ENCODE results near the gene ADTRP.

ADTRP gene

DNA sequence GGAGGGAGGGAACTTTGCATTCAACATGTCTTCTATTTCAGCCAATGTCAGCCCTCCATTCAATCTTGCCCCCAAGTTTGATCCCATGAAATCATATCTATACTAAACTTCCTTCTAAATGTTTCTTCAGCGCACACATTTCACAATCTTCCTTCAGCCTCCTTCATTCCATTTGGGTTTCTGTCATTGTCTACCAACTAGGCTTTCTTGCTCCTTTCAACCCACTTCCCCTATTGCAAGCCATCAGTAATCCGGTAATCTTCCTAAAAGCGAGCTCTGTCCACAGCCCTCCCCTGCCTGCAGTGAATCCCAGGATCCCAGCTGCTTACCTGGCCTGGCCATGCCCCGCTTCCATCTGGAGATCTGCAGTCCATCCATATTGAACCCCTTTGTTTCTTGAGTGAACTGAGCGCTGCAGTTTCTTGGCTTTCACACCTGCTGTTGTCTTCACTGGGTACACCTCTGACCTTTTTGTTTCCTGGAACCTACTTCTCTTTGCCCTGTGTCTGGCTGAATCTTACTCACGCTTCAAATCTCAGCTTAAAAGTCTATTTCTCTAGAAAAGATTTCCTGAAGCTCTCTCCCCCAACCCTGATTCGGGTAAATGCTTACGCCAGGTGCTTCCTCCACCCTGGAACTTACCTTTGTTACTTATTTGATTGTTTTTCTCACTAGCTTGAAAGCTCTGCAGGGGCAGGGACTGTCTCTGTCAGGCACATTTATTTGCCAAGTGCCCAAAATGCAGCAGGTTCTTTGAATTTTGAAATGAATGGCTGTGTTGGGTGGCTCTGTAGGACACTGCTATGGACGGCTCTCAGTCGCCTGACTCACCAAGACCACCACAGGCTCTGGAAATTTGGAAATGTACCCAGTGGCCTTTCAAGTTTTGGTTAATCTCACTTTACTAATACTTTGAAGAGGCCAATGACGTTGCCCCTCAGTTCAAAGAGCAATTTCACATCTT lies 50.3 kb downstream of the ADTRP start:
- Mint-ChIP-seq H3K9me3 (no peaks in the 10 kb centered on the region), H3K4me3 (peak overlapping the region; percentile 59), H3K27ac (peak overlapping the region; percentile 72), H3K27me3 (ENCODE audit: low read depth) (peaks cover 3% of the 10 kb centered on the region), H3K36me3 (ENCODE audit: low read depth) (no peaks in the 10 kb centered on the region), H3K4me1 (ENCODE audit: low read depth) (peaks cover 49% of the 10 kb centered on the region)
- DNase-seq (ENCODE audit: low spot score) = peak; percentile 7

DNA sequence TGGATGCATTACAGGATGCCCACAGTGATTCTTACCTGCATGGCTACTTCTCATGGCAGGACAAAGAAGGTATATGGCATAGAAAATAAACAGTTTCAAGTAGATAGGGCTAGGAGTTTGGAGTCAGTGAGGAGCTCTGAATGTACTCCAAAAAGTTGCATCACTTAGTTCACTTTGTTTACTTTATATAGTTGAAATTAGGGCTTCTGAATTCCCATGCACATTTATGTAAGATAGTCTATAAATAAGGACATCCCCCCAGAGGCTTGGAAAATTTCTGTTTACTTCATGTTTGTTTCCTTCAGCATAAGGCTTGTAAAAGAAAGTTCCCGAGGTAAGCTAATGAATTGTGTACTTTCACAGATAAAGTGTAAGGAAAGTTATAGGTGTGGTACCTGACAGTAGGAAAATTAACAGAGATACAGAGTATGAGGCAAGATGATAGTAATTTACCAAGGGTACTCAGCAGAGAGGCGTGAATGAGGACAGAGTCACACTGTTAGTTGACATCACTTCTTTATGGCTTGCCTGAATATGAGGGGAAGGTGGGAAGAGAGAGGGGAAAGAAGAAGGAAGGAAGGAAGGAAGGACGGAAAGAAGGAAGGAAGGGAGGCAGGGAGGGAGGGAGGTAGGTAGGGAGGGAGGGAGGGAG lies 51.1 kb downstream of the ADTRP start:
- Mint-ChIP-seq H3K4me3 (peak overlapping the region; percentile 11), H3K27ac (peak overlapping the region; percentile 39), H3K27me3 (ENCODE audit: low read depth) (peaks cover 3% of the 10 kb centered on the region), H3K9me3 (no peaks in the 10 kb centered on the region), H3K36me3 (ENCODE audit: low read depth) (no peaks in the 10 kb centered on the region), H3K4me1 (ENCODE audit: low read depth) (peaks cover 57% of the 10 kb centered on the region)
- DNase-seq (ENCODE audit: low spot score) = no peak

DNA sequence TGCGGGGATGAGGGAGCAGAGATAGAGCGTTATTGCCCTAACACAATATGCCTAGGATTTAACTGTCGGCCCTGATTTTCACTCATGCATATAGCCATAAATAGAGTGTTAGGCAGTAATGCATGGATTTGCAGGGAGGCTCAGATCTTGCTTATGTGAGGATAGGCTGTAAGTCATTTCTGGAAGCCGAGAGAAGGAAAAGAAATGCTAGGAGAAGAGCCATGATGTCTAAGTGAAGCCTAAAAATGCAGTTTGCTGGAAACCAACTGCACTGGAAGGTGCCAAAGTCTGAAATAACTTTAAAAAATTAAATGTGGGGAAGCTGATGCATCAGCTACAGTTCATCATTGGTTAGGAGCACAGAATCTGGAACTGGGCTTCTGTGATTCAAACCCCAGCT lies 54.3 kb downstream of the ADTRP start:
- no peaks in the 10 kb centered on the region for H3K36me3 Mint-ChIP-seq (ENCODE audit: low read depth)
- peaks cover 3% of the 10 kb centered on the region for H3K27me3 Mint-ChIP-seq (ENCODE audit: low read depth)
- no peaks in the 10 kb centered on the region for H3K9me3 Mint-ChIP-seq
- H3K27ac Mint-ChIP-seq = no peak overlapping the region
- no peak for DNase-seq (ENCODE audit: low spot score)
- H3K4me1 Mint-ChIP-seq (ENCODE audit: low read depth) = peaks cover 36% of the 10 kb centered on the region
- no peak overlapping the region for H3K4me3 Mint-ChIP-seq

DNA sequence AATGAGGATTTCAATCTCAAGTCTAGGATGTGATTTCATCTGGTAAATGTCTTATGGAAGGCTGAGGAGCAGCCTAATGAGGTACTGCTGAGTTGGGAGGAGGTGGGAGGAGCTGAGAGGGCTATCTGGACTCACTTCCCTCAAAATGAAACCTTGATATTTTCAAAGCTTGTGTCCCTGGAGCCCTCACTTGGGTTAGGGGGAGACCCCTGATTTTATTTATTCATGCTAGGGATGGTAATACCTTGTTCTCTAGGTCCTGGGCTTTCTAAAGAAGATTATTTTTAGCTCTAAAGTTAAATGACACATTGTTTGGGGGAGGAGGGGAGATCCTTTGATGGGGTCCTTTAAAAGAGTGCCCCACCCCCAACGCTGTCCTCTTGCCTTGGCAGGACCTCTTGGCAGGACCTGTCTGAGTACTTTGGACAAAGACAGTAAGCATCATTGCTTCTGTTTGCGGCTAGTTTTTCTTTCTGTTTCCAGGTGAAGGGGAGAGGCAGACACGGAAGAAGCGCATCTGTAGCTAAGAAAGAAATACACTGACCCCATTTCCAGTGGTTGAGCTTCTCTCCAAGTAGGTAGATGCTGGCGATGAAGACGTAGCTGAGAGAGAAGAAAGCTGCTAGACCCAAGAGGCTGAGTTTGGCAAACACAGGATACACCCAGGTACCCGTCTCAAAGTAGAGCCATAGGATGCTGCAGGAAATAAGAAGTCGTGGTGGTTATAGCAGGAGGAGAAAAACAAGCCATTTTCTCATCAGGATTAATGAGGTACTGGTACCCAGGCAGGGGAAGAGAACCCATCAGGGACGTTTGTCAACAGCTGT lies 55.6 kb downstream of the ADTRP start:
- H3K4me1 Mint-ChIP-seq (ENCODE audit: low read depth) = peaks cover 23% of the 10 kb centered on the region
- peak overlapping the region; percentile 38 for H3K4me3 Mint-ChIP-seq
- DNase-seq (ENCODE audit: low spot score) = no peak
- H3K36me3 Mint-ChIP-seq (ENCODE audit: low read depth) = no peaks in the 10 kb centered on the region
- no peak overlapping the region for H3K27ac Mint-ChIP-seq
- no peaks in the 10 kb centered on the region for H3K9me3 Mint-ChIP-seq
- H3K27me3 Mint-ChIP-seq (ENCODE audit: low read depth) = peaks cover 3% of the 10 kb centered on the region

DNA sequence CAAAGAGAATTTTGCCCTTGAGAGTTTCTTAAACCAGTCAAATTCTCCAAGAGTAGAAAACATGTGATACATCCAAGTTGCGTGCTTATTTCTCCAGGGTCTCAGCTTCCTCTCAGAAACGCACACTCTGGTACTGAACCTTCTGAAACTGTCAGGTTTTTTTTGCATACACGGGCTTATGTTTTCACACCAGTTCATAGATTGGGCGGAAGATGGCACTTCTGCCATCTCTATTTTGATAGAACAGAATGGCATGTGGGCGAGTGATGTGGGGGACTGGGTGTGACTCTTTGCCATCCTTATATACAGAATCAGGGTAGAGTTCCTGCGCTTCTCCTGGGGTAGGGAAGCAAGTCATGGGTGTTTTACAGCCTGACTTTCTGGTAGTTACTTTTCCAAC lies 56.4 kb downstream of the ADTRP start:
- Mint-ChIP-seq H3K4me1 (ENCODE audit: low read depth) (peaks cover 19% of the 10 kb centered on the region), H3K27me3 (ENCODE audit: low read depth) (no peaks in the 10 kb centered on the region), H3K36me3 (ENCODE audit: low read depth) (no peaks in the 10 kb centered on the region), H3K27ac (no peak overlapping the region), H3K9me3 (no peaks in the 10 kb centered on the region), H3K4me3 (no peak overlapping the region)
- DNase-seq (ENCODE audit: low spot score) = no peak

DNA sequence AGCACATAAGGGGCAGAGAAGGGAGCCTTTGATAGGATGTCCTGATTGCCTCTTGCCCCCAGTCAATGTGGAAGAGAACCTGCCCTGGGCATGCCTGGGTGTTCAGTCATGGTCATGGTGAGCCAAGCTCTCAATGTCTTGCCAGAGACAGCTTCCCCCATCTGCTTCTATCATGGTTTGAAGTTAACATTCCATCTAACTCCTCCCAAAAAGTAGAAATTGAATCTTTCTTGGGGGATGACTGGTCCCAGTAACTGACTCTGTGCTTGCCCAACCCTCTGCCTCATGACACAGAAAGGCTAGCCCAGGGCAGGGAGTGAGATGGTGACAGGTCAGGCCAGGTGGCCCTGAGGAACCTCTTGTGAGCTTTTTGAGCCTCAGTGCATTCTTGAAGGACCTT lies 60.1 kb downstream of the ADTRP start:
- H3K36me3 Mint-ChIP-seq (ENCODE audit: low read depth) = no peaks in the 10 kb centered on the region
- peaks cover 27% of the 10 kb centered on the region for H3K4me1 Mint-ChIP-seq (ENCODE audit: low read depth)
- H3K27me3 Mint-ChIP-seq (ENCODE audit: low read depth) = no peaks in the 10 kb centered on the region
- no peak overlapping the region for H3K27ac Mint-ChIP-seq
- no peak overlapping the region for H3K4me3 Mint-ChIP-seq
- no peak for DNase-seq (ENCODE audit: low spot score)
- no peaks in the 10 kb centered on the region for H3K9me3 Mint-ChIP-seq

DNA sequence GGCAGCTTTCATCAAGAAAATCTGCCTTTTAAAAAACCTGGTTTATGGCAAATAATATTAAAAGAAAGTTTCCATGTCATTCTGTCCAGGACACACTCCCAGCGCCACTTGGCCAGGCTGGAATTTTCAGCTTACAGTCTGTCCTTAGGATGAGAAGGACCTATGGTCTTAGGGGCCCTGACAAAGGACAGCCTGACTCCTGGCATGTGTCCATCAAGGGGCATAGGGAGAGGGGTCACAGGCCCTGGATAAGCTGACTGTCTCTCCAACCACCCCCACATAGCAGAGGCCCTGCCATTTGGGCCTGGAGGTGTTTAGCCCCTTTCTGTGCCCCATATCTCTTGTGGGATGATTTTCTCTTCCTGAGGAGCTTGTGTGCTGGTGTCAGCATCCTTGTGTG lies 60.6 kb downstream of the ADTRP start:
- Mint-ChIP-seq H3K36me3 (ENCODE audit: low read depth) (no peaks in the 10 kb centered on the region), H3K4me3 (no peak overlapping the region), H3K27me3 (ENCODE audit: low read depth) (no peaks in the 10 kb centered on the region), H3K27ac (no peak overlapping the region), H3K4me1 (ENCODE audit: low read depth) (peaks cover 27% of the 10 kb centered on the region), H3K9me3 (no peaks in the 10 kb centered on the region)
- no peak for DNase-seq (ENCODE audit: low spot score)

DNA sequence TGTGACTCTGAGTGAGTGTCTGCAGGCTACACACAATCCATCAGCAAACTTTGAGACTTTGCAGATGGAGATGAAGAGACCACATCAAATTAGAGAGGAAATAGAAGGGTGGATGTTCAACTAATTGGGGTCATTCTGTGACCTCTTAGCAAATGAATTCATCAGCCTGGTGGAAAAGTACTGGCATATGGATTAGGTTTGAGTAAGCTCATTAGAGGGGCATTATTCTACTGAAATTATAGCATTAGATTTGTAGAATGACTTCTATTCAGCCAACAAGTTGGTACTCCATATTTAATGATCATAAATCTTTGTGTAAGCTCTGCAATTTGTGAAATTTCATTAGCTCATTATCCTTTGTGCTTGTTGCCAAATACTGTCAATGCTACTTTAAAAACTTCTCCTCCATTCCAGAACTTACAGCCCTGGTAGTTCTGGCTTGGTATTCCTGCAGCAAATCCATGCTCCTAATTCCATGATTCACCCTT lies 63.8 kb downstream of the ADTRP start:
- DNase-seq (ENCODE audit: low spot score) = no peak
- H3K4me3 Mint-ChIP-seq = peak overlapping the region; percentile 63
- H3K9me3 Mint-ChIP-seq = no peaks in the 10 kb centered on the region
- H3K4me1 Mint-ChIP-seq (ENCODE audit: low read depth) = peaks cover 47% of the 10 kb centered on the region
- peak overlapping the region; percentile 59 for H3K27ac Mint-ChIP-seq
- no peaks in the 10 kb centered on the region for H3K27me3 Mint-ChIP-seq (ENCODE audit: low read depth)
- peaks cover 3% of the 10 kb centered on the region for H3K36me3 Mint-ChIP-seq (ENCODE audit: low read depth)

DNA sequence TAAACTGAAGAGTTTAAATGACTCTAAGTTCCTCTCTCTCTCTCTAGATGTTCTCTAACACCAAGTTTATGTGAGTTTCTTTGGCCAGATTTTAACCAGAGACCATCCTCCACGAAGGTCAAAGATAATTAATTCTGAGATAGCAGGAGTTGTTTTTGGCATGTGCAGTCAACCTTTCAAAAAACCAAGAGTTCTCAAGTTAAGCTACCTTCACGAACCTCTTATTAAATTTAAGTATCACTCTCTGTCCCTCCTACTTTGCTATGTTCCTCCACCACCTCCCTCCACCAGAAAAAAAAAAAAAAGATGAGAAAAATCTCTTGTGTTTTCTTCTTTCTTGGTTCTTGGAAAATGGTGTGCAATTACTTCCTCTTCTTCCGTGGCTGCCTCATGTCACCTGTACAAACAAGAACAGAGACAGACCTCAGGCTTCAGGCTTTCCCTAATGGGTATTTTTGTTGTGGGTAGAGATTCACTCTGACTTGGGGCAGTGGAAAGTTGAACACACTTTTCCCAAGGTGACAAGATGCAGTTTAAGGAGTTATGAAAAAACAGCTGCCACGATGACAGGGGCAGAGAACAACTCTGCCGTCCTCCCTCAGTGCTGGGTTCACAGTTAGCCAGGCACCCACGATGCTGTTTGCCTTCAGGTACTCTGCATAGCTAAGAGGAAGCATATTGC lies 64.3 kb downstream of the ADTRP start:
- Mint-ChIP-seq H3K27ac (peak overlapping the region; percentile 59), H3K36me3 (ENCODE audit: low read depth) (peaks cover 3% of the 10 kb centered on the region), H3K9me3 (peaks cover 2% of the 10 kb centered on the region), H3K4me3 (peak overlapping the region; percentile 63), H3K4me1 (ENCODE audit: low read depth) (peaks cover 47% of the 10 kb centered on the region), H3K27me3 (ENCODE audit: low read depth) (no peaks in the 10 kb centered on the region)
- DNase-seq (ENCODE audit: low spot score) = peak; percentile 24

DNA sequence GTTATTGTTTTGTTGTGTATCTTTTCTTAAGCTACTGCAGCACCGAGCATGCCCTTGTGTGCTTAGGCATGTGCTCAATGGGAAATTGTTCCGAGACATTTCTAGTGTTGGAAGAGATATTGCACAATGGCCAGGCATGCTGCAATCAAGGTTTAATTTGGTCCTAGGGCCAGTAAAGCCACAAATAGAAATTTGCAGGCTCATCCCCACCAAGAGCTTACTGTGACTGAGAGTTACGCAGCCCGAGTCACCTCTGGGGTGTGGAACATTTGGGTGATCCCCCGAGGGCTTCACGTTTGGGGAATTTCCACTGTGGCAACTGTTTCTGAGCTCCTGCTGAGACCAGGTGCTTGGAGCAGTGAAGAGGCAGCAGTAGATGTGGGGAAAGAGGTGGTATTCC lies 65.8 kb downstream of the ADTRP start:
- peaks cover 3% of the 10 kb centered on the region for H3K36me3 Mint-ChIP-seq (ENCODE audit: low read depth)
- H3K9me3 Mint-ChIP-seq = peaks cover 7% of the 10 kb centered on the region
- H3K4me1 Mint-ChIP-seq (ENCODE audit: low read depth) = peaks cover 47% of the 10 kb centered on the region
- peak; percentile 32 for DNase-seq (ENCODE audit: low spot score)
- H3K27me3 Mint-ChIP-seq (ENCODE audit: low read depth) = no peaks in the 10 kb centered on the region
- no peak overlapping the region for H3K4me3 Mint-ChIP-seq
- no peak overlapping the region for H3K27ac Mint-ChIP-seq

DNA sequence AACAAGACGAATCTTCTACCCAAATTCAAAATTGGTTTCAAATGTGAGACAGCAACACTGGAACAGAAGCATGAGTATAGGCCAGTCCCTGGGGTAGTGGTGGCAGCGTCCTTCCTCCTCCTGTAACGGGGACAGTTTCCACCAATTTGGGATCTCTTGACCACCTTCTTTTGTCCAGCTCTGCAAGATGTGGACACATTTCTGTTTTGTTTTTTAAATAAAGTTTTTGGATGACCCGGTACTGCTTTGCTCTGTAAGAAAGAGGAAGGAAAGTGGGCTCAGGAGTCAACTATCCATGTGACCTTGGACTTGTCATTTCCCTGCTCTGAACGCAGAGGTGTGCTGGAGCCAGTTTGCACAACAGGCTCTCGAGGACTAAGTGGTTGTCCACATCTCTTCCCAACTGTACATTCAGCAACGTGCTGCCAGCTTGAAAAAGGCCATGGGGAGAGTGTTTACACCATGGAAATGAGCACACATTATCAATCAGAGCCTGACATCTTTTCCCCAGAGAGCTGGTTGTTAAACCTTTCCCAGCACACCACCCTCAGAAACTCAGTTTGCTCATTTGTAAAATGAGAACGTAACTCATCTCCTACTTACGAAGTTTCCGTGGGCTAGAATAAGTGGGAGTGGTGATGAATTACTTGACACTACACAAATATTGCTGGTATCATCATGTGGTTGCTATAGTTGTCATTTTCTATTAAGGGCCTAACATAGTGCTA lies 66.5 kb downstream of the ADTRP start:
- peaks cover 7% of the 10 kb centered on the region for H3K9me3 Mint-ChIP-seq
- peak overlapping the region; percentile 29 for H3K4me3 Mint-ChIP-seq
- H3K27ac Mint-ChIP-seq = peak overlapping the region; percentile 69
- H3K36me3 Mint-ChIP-seq (ENCODE audit: low read depth) = peaks cover 3% of the 10 kb centered on the region
- H3K4me1 Mint-ChIP-seq (ENCODE audit: low read depth) = peaks cover 47% of the 10 kb centered on the region
- peak; percentile 61 for DNase-seq (ENCODE audit: low spot score)
- H3K27me3 Mint-ChIP-seq (ENCODE audit: low read depth) = no peaks in the 10 kb centered on the region

DNA sequence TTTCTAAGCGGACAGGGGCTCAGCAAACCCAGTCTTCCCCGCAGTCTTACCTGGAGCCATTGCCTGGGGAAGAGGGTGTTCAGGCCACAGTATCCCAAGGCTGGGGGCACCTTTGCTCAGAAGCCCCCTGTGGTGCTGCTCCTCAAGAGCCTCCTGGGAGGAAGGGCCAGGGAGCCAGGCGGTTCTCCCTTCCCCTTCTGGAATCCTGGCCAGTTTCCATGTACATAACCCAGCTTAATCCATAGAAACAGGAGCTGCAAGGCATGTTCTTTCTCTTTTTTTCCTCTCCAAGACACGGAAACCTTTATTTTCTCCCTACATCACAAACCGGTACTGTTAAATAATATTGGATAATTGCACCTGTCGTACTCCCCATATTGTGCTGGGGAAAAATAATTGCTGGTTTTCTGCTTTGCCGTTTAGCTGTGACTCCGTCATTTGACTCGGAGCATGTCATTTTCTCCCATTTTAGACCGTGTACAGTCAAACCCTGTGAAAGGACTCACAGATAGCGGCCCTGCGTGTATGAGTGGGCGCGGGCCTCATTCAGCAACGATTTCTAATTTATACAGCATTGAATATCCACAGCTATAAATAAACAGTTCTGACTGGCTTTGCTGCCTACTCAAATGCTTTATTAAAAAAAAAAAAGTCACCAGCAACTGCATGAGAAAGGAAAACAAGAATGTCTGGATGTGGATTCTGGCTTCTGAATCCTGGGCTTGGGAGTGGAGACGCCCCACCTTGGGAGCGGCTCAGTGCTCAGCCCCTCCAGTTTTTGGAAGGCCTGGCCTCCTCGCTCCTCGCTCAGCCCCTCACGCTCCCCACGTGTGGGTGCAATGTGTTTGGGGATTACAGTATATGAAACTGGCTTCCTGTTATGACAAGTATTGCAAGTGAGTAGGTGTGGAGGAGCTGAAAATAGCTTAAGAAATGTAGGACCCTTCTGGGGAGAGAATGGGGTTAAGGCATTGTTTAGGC lies 67.3 kb downstream of the ADTRP start:
- Mint-ChIP-seq H3K36me3 (ENCODE audit: low read depth) (peaks cover 3% of the 10 kb centered on the region), H3K9me3 (peaks cover 7% of the 10 kb centered on the region), H3K4me3 (peak overlapping the region; percentile 29), H3K27me3 (ENCODE audit: low read depth) (no peaks in the 10 kb centered on the region), H3K4me1 (ENCODE audit: low read depth) (peaks cover 47% of the 10 kb centered on the region), H3K27ac (peak overlapping the region; percentile 69)
- DNase-seq (ENCODE audit: low spot score) = peak; percentile 74
